ENCODE measurements around the gene ANKRA2. TPM values are rescaled to one million over a fixed set of nuclear protein-coding genes. Genes with fewer than 3 reads are reported as not detected.

Gene ANKRA2
- total and polyA plus RNA-seq, 2 of the 8 experiments (the other 6 are each of a cell fraction or from before 2014, with no cell fraction given): 7.0 to 12.6 TPM

DNA sequence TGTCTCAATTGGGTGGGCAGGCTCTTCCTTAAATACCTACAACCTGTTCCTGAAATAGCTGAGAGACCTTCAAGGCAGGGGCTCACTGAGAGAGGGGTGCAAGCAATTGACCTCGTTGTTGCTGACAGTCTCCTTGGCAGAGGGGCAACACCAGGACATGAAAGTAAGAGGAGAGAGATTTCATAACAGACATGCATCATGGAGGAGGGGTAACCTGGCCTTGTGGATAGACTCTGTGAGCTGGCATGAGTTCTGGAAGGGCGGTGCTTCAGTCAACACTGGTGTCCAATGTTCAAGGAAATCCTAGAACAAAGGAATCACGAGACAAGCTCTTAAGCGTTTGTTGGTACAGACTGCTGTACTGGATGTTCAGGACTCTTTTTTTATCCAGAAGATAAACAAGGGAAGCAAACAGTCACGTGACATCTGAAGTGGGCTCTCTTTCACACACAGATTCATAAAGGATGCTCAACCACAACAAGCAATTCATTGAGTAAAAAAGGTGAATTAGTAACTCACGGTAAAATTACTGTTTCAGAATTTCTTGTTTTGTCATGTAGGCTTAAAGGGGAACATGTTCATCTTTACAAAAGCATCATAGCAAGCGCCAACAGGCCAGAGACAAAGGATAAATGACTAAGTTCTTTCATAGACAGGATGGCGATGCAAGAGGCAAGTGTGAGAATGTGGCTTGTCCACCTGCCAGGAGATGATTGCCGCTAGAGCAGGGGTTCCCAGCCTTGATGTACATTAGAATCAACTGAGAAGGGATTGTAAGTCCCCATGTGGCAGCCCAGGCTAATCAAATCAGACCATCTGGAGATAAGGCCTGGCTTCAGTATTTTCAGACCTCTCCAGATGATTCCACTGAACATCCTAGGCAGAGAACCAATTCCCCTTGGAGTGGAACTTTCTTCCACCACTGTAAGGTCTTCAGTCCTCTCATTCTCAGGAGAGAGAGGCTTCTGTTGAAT lies 20.7 kb downstream of the ANKRA2 start (continued):
- TF ChIP-seq CBX5 (IDR thresholded peaks at IDR 0.05; ENCODE audit: low read depth, low read length) (no peak), SRF (IDR thresholded peaks at IDR 0.05; ENCODE audit: low read depth, low read length) (no peak), RBBP5 (IDR thresholded peaks at IDR 0.05; ENCODE audit: borderline replicate concordance, low read depth, low read length) (no peak), RXRA (IDR thresholded peaks at IDR 0.05; ENCODE audit: insufficient read depth, low read depth, low read length) (no peak), TAF1 (IDR thresholded peaks at IDR 0.05; ENCODE audit: low read depth, low read length) (no peak), SIRT6 (IDR thresholded peaks at IDR 0.05; ENCODE audit: low read length) (no peak)
- TF ChIP-seq, protein P1, sequence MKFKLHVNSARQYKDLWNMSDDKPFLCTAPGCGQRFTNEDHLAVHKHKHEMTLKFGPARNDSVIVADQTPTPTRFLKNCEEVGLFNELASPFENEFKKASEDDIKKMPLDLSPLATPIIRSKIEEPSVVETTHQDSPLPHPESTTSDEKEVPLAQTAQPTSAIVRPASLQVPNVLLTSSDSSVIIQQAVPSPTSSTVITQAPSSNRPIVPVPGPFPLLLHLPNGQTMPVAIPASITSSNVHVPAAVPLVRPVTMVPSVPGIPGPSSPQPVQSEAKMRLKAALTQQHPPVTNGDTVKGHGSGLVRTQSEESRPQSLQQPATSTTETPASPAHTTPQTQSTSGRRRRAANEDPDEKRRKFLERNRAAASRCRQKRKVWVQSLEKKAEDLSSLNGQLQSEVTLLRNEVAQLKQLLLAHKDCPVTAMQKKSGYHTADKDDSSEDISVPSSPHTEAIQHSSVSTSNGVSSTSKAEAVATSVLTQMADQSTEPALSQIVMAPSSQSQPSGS (IDR thresholded peaks at IDR 0.05; ENCODE audit: low read length): no peak

All from H1 (cell line).